PFSK-1 (cell line): ENCODE results near the gene OSBPL2.

Experiments used
- FOXP2 ChIP-seq: optimal IDR thresholded peaks from 2 replicates; pipeline ENCODE3; 2011; ENCODE audit warnings: borderline replicate concordance, control low read depth, inconsistent platforms; ENCODE audit not compliant: insufficient read depth; ENCODE audit errors: extremely low read length, extremely low read depth
- POLR2AphosphoS5 ChIP-seq: IDR thresholded peaks from 2 replicates; pipeline ENCODE4 v1.6.1; 2012; ENCODE audit warnings: low read depth, mild to moderate bottlenecking, control low read depth, low read length, moderate library complexity
- REST ChIP-seq, 2 experiments: IDR thresholded peaks; 2 replicates each; pipeline versions ENCODE4 v1.6.1 to v1.8.0; 2011 to 2012; ENCODE audit warnings: low read depth in 2 of 2, low read length in 2 of 2, control low read depth in 1 of 2, inconsistent platforms in 1 of 2, mild to moderate bottlenecking in 1 of 2, moderate library complexity in 1 of 2; ENCODE audit not compliant: insufficient read depth in 1 of 2
- SIN3A ChIP-seq: IDR thresholded peaks from 2 replicates; pipeline ENCODE4 v1.6.1; 2012; ENCODE audit warnings: mild to moderate bottlenecking, low read length, moderate library complexity, borderline replicate concordance; ENCODE audit not compliant: insufficient read depth
- TAF1 ChIP-seq: IDR thresholded peaks from 2 replicates; pipeline ENCODE4 v1.6.1; 2012; ENCODE audit warnings: low read length, control low read depth, borderline replicate concordance; ENCODE audit not compliant: insufficient read depth

DNA sequence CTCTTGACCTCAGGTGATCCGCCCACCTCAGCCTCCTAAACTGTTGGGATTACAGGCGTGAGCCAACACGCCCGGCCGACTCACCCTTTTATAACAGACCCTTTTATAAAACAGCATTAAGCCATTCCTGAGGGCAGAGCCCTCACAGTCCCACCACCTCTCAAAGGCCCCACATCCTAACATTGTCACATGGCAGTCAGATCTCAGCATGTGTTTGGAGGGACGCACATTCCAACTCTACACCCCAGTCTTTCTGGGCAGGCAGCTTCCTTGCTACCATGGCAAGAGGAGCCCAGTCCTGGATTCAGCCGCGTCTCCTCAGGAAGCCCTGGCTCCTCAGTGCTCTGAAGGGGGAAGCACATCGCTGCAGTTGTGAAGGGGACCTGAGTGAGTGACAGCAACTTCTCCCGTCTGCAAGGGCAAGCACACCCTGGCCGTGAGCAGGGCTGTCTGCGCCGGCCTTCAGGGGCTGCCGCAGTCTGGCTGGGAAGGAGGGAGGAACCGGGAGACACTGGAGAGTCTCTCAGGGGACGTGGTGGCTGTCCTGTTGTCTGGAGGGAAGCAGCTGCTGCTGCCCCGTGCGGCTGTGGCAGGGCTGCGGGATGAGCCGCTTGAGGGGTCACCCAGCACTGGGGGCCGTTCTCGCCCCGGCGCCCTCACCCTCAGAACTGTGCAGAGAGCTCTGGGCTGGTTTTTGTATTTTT lies 15.9 kb downstream of the OSBPL2 start:
- no peak for TF ChIP-seq REST (IDR thresholded peaks at IDR 0.05; ENCODE audit: insufficient read depth in 1 of 2, low read depth in 2 of 2, low read length in 2 of 2)
- no peak for TF ChIP-seq SIN3A
- TF ChIP-seq TAF1 = no peak
- TF ChIP-seq POLR2AphosphoS5 = no peak
- no peak for TF ChIP-seq FOXP2
